Vagina (tissue), 2 donors: ENCODE data around the gene FOXL2.

Experiments
- CTCF ChIP-seq, 3 experiments: fragments of 450-650 bp in 2 of 3; fragments of 200-600 bp in 1 of 3; sonication (generic) in 1 of 3; IDR thresholded peaks; one replicate each; pipeline ENCODE4 v1.5.1; 2017 to 2019; ENCODE audit warnings: antibody characterized with exemption in 3 of 3, mild to moderate bottlenecking in 2 of 3, moderate library complexity in 2 of 3
- POLR2AphosphoS5 ChIP-seq, 2 donors: sonication (generic); formaldehyde crosslinking; IDR thresholded peaks; one replicate each; pipeline ENCODE4 v1.9.0; 2017; ENCODE audit warnings: antibody characterized with exemption in 2 of 2, mild to moderate bottlenecking in 2 of 2, low read depth in 1 of 2; ENCODE audit not compliant: insufficient read depth in 1 of 2

- TF ChIP-seq CTCF (IDR thresholded peaks at IDR 0.05) (no peak), POLR2AphosphoS5 (IDR thresholded peaks at IDR 0.05; ENCODE audit: insufficient read depth in 1 of 2, low read depth in 1 of 2) (no peak)
These were observed 11.5 kb downstream of the FOXL2 start for GRCh38 chr3:138935505-138935862.
